RWPE1 (cell line): ENCODE data around the gene RAD51D.

Experiments
- CTCF ChIA-PET: fragments of 350-600 bp; sonication (Branson Sonifier 250); formaldehyde crosslinking; extraction: SDS; loops from one replicate; lab custom pipeline; 2021; lab: Yijun Ruan, JAX
- POLR2A ChIA-PET: fragments of 400-600 bp; formaldehyde crosslinking; extraction: SDS; loops from one replicate; lab custom pipeline; 2020; ENCODE audit warnings: antibody characterized with exemption; ENCODE audit not compliant: low non-redundant PET; lab: Yijun Ruan, JAX
- DNase-seq: peaks from one replicate; pipeline ENCODE4 v3.0.0; 2012; ENCODE audit warnings: low spot score
- H3K27ac ChIP-seq: fragments of 450-650 bp; 2 replicates; pipeline ENCODE4 v1.5.1; 2017
- CTCF ChIP-seq: fragments of 450-650 bp; conservative IDR thresholded peaks from 2 replicates; pipeline ENCODE4 v1.5.1; 2017; ENCODE audit warnings: low read depth, mild to moderate bottlenecking

Gene RAD51D

GRCh38 chr17:35130392-35130791 is 10.7 kb upstream of the RAD51D start:
- H3K27ac ChIP-seq, result peak overlapping the region; percentile 13; the same call in 1 of the 2 replicates
- CTCF ChIA-PET, result interaction anchor here (0.7 to 2.5 kb wide), 2 partner anchors 10 to 587 kb away, joined by 3 to 9 read pairs; no protein-coding TSS in a partner anchor
- no peak for DNase-seq
- POLR2A ChIA-PET, result no interaction called here
- no peak for TF ChIP-seq CTCF

- no peak for DNase-seq
- ChIA-PET POLR2A (no interaction called here), CTCF (interaction anchor here (0.5 to 2.5 kb wide), 4 partner anchors 10 to 586 kb away, joined by 3 to 9 read pairs (median 4); no protein-coding TSS in a partner anchor)
- H3K27ac ChIP-seq, result no peak overlapping the region
- no peak for TF ChIP-seq CTCF
Observed at GRCh38 chr17:35129973-35130351, 10.3 kb upstream of the RAD51D start.

- no peak for DNase-seq
- ChIA-PET CTCF (interaction anchor here (0.5 to 2.5 kb wide), 4 partner anchors 9 to 586 kb away, joined by 3 to 9 read pairs (median 4); no protein-coding TSS in a partner anchor), POLR2A (no interaction called here)
- H3K27ac ChIP-seq, result no peak overlapping the region
- no peak for TF ChIP-seq CTCF
Observed at GRCh38 chr17:35129154-35129972, 9.7 kb upstream of the RAD51D start.

- no peak overlapping the region for H3K27ac ChIP-seq
- ChIA-PET CTCF (no interaction called here), POLR2A (no interaction called here)
- TF ChIP-seq CTCF, result no peak
- no peak for DNase-seq
Observed at GRCh38 chr17:35127751-35128514, 8.3 kb upstream of the RAD51D start.

- no peak within 1 kb of the TSS for H3K27ac ChIP-seq
- no peak for DNase-seq
- POLR2A ChIA-PET, result no interaction called here
- no peak for TF ChIP-seq CTCF
- CTCF ChIA-PET, result no interaction called here
Observed at GRCh38 chr17:35121315-35121714, 1.7 kb upstream of the RAD51D start, which contains the start of gene FNDC8. TSS of gene FNDC8 (plus strand) at chr17:35121615. CDS start at chr17:35121694, 79 bp downstream.

- ChIA-PET CTCF (interaction anchor here (0.6 to 2.5 kb wide), 5 partner anchors 28 to 1678 kb away, joined by 3 to 13 read pairs (median 3); no protein-coding TSS in a partner anchor), POLR2A (no interaction called here)
- no peak for DNase-seq
- no peak for TF ChIP-seq CTCF
- H3K27ac ChIP-seq, result no peak overlapping the region
Observed at GRCh38 chr17:35117984-35118383, 1.7 kb downstream of the RAD51D start.
